GM13977 (cell line): ENCODE results near the gene OSBPL9.

Experiments used
- DNase-seq: peaks from one replicate; pipeline ENCODE4 v3.0.0; 2012; ENCODE audit warnings: low spot score
- CTCF ChIP-seq: IDR thresholded peaks from 2 replicates; pipeline ENCODE4 v1.5.1; 2012; ENCODE audit warnings: mild to moderate bottlenecking, control low read depth; ENCODE audit not compliant: insufficient read depth; ENCODE audit errors: extremely low read depth, missing control alignments
- in situ Hi-C: fragments of 300-500 bp; cut with MboI; formaldehyde crosslinking; loops from one replicate; pipeline ENCODE4 v1.12.0; 2022; ENCODE audit warnings: low sequenced_read_pairs, low pct_unique_long_range_greater_than_20kb, mixed read lengths, inconsistent platforms; ENCODE audit not compliant: unreplicated experiment

OSBPL9 gene

GRCh38 chr1:51790385-51790784 is 173.5 kb downstream of the OSBPL9 start:
- in situ Hi-C loops, result no loop called here
- DNase-seq, result no peak
- no peak for TF ChIP-seq CTCF

GRCh38 chr1:51791888-51792287 is 175.0 kb downstream of the OSBPL9 start:
- no peak for TF ChIP-seq CTCF
- in situ Hi-C loops, result no loop called here
- no peak for DNase-seq

- no peak for DNase-seq
- in situ Hi-C loops, result no loop called here
- TF ChIP-seq CTCF, result no peak
These were observed 176.0 kb downstream of the OSBPL9 start for GRCh38 chr1:51792864-51793263.

- no peak for TF ChIP-seq CTCF
- no peak for DNase-seq
- in situ Hi-C loops, result no loop called here
These were observed 177.4 kb downstream of the OSBPL9 start for GRCh38 chr1:51794260-51794659.

- in situ Hi-C loops, result no loop called here
- no peak for TF ChIP-seq CTCF
- DNase-seq, result no peak
These were observed 178.0 kb downstream of the OSBPL9 start for GRCh38 chr1:51794868-51795267.

- DNase-seq, result peak; percentile 19
- in situ Hi-C loops, result no loop called here
- TF ChIP-seq CTCF, result no peak
These were observed 182.5 kb downstream of the OSBPL9 start for GRCh38 chr1:51799372-51799771.

- no peak for TF ChIP-seq CTCF
These were observed 197.6 kb downstream of the OSBPL9 start for GRCh38 chr1:51814513-51814912.

More at GRCh38 chr1:51814513-51814912, 197.6 kb downstream of the OSBPL9 start:
- in situ Hi-C loops, result no loop called here
- DNase-seq, result no peak
